HG03280 (cell line): ENCODE measurements around the gene NHERF2.
"Not testable (repeated sequence)": the region's sequence is repeated elsewhere in the genome, so short reads cannot be mapped to it uniquely, and the experiment has no call there.

Experiments
- ATAC-seq: cut with Tn5 transposase; IDR thresholded peaks from one replicate; pipeline ENCODE4 v1.9.1; 2021; ENCODE audit warnings: mild to moderate bottlenecking, moderate library complexity; ENCODE audit not compliant: unreplicated experiment

NHERF2 gene

GRCh38 chr16:2025251-2025650 is 1.5 kb upstream of the NHERF2 start:
- ATAC-seq, result no peak

GRCh38 chr16:2025878-2026460 is 733 bp upstream of the NHERF2 start:
- no peak for ATAC-seq

- no peak for ATAC-seq
These were observed 615 bp downstream of the NHERF2 start for GRCh38 chr16:2027024-2028010.

GRCh38 chr16:2028146-2028545 is 1.4 kb downstream of the NHERF2 start:
- ATAC-seq, result no peak

GRCh38 chr16:2028620-2029220 is 2.0 kb downstream of the NHERF2 start:
- ATAC-seq, result no peak

- ATAC-seq, result no peak
These were observed 2.6 kb downstream of the NHERF2 start for GRCh38 chr16:2029350-2029749.

- ATAC-seq, result no peak
These were observed 3.3 kb downstream of the NHERF2 start for GRCh38 chr16:2030036-2030435.

GRCh38 chr16:2031081-2031577 is 4.4 kb downstream of the NHERF2 start:
- no peak for ATAC-seq

- ATAC-seq, result no peak
These were observed 5.8 kb downstream of the NHERF2 start for GRCh38 chr16:2032285-2033056.

- ATAC-seq, result no peak
These were observed 6.6 kb downstream of the NHERF2 start for GRCh38 chr16:2033057-2033908.

- ATAC-seq, result not testable (repeated sequence)
These were observed 7.4 kb downstream of the NHERF2 start for GRCh38 chr16:2033909-2034695.

GRCh38 chr16:2034696-2035430 is 8.2 kb downstream of the NHERF2 start:
- no peak for ATAC-seq

GRCh38 chr16:2035431-2036199 is 8.9 kb downstream of the NHERF2 start:
- ATAC-seq, result no peak

GRCh38 chr16:2036200-2036966 is 9.7 kb downstream of the NHERF2 start:
- no peak for ATAC-seq

GRCh38 chr16:2037115-2037514 is 10.4 kb downstream of the NHERF2 start:
- ATAC-seq, result no peak

- ATAC-seq, result no peak
These were observed 11.1 kb downstream of the NHERF2 start for GRCh38 chr16:2037647-2038381.
